NOMO-1 treated with dmso at 0.1 percent for 144 hours (cell line): ENCODE results near the gene C16orf95.
A peak's percentile ranks its signal among the peaks of the same experiment; 100 is the strongest.
"Not testable (repeated sequence)": the region's sequence is repeated elsewhere in the genome, so short reads cannot be mapped to it uniquely, and the experiment has no call there.

Source experiments
- DNase-seq: peaks from one replicate; lab custom pipeline; 2025; ENCODE audit not compliant: unreplicated experiment; lab: John Stamatoyannopoulos, UW

Gene C16orf95, protein sequence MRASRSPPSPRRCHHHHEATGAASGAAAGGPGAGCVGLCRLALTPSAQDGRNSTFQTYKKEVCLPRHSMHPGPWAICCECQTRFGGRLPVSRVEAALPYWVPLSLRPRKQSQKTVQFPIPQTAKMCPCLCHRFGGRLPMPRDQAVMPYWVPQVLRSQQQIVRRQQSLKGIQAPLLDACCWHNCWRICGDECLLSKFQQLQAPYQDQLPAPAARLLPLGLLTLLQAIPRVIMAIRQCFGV

GRCh38 chr16:87316923-87317749 is at the start of gene C16orf95:
C16orf95 (minus strand) TSS chr16:87317392; CDS start chr16:87317242, 150 bp downstream.
- DNase-seq: peak; percentile 85

DNA sequence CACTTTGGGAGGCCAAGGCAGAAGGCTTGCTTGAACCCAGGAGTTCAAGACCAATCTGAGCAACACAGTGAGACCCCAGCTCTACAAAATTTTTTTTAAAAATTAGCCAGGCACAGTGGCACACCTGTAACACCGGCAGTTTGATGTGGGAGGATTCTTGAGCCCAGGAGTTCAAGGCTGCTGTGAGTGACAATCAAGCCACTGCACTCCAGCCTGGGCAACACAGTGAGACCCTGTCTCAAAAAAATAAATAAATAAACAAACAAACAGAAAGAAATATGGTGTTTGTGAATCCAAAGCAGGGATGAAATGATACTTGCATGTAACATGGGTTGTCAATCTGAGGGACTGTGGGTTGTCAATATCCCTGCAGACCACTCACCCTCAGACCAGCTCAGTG is 49.7 kb upstream of the C16orf95 start:
- DNase-seq: no peak

- DNase-seq: no peak
Observed at GRCh38 chr16:87366288-87366687, 49.1 kb upstream of the C16orf95 start.

GRCh38 chr16:87365021-87365713 is 48.0 kb upstream of the C16orf95 start:
- DNase-seq: no peak

DNA sequence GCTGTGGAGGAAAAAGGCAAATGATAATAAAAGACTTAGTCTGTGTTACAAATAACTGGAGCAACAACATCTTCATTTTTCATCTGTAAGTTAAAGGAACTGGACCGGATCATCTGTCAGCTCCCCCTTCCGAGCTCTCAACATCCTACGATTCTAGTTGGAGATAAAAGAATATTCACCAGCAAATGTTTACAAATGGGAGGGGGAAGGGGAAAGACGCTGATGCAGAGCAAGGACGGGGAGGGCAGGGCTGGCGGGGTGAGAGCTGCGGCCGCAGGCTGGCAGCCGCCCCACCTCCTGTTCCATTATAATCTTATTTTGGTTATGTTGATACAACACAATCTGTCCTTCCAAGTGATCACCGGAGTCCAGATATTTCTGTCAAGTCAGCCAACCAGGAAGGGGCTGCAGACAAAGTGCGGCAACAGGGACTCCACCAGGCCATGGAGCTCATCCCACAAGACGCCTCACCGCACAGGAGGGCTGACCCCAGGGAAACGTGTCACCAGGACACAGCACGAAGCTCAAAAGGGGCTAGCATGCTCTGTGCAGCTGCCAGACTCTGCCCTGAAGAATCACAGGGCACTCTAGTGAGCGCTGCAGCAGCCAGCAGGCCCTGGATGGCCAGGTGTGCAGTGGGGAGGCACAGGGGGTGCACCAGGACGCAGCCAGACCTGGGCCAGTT is 46.7 kb upstream of the C16orf95 start:
- no peak for DNase-seq

- DNase-seq: not testable (repeated sequence)
Observed at GRCh38 chr16:87362828-87363559, 45.8 kb upstream of the C16orf95 start.

GRCh38 chr16:87361916-87362619 is 44.9 kb upstream of the C16orf95 start:
- no peak for DNase-seq

- no peak for DNase-seq
Observed at GRCh38 chr16:87360862-87361610, 43.8 kb upstream of the C16orf95 start.

GRCh38 chr16:87359121-87359520 is 41.9 kb upstream of the C16orf95 start:
- no peak for DNase-seq

- DNase-seq: no peak
Observed at GRCh38 chr16:87358696-87359095, 41.5 kb upstream of the C16orf95 start.

GRCh38 chr16:87358250-87358649 is 41.1 kb upstream of the C16orf95 start:
- no peak for DNase-seq

DNA sequence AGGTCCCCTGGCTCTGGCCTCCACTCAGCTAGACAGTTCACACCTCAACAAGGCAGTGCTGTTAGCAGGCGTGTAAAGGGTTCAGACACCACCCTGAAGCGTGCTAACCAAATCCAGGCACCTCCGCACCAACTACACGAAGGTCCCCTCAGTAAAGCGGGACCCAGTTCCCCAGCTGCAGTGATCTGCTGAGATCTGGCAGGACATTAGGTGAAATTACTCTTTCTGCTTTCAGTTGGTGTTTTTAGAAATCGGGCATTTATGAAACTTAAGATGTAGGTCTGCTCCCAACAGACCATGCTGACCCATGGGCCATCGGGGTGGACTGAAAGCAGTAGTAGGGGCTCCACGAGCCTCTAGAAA is 39.3 kb upstream of the C16orf95 start:
- DNase-seq: no peak

GRCh38 chr16:87353613-87354012 is 36.4 kb upstream of the C16orf95 start:
- DNase-seq: no peak

DNA sequence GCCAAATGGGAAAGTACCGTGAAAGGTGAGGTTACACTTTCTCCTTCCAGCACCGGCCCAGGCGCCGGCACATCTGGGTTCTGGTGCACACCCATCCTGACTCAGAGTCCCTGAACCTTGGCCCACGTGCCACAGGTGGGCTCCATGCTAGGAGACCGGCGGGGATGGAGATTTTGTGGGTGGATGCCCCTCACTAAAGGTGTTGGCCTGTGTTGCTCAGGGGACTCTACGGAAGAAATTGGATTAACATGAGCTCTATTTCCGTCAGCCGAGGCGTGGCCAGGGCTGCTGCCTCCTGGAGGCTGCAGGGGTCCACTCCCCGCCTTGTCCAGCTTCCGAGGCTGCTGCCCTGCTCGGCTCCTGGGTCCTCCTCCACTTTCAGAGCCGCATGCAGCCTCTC is 35.6 kb upstream of the C16orf95 start:
- DNase-seq: no peak

DNA sequence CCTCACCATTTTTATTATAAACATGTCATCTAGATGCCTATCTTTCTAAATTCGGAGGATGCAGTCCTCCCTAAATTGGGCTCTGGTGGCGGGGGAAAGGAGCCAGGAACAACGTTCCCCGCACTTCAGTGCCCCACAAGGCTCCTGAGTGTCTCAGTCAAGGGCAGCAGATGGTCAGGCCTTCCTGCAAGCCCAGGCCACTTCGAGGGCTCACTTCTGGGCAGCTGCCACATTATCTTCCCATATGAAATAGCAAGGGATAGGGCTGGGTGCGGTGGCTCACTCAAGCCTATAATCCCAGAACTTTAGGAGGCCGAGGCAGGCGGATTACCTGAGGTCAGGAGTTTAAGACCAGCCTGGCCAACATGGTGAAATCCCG is 34.1 kb upstream of the C16orf95 start:
- DNase-seq: no peak

DNA sequence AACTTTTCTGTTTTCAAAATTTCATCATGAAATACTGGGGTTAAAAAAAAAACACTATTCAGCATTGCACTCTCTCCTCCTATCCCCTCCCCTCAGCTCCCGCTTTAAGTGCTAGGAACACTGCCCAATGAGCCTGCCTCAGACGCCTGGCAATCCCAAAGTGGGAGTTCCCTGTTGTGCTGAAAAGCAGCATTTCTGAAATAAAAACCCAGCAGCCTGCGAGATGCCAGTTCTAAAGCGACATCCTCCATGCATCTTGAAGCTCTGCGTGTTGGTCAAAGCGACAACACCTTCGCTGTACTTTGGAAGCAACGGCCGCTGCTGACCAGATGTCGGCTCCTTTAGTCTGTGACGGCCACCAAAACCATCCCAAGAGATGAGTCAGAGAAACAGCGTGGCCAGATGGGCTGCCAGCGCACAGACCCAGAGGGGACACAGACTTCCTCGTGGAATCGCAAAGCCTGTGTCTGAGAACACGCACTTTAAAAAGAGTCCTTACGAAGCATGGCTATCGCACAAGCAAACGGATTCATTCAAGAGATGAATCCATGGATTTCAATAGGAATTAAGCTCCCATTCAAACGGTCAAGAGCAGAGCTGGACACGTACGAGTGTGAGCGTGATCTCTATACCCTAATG is 33.6 kb upstream of the C16orf95 start:
- DNase-seq: no peak

GRCh38 chr16:87350031-87350430 is 32.8 kb upstream of the C16orf95 start:
- no peak for DNase-seq

DNA sequence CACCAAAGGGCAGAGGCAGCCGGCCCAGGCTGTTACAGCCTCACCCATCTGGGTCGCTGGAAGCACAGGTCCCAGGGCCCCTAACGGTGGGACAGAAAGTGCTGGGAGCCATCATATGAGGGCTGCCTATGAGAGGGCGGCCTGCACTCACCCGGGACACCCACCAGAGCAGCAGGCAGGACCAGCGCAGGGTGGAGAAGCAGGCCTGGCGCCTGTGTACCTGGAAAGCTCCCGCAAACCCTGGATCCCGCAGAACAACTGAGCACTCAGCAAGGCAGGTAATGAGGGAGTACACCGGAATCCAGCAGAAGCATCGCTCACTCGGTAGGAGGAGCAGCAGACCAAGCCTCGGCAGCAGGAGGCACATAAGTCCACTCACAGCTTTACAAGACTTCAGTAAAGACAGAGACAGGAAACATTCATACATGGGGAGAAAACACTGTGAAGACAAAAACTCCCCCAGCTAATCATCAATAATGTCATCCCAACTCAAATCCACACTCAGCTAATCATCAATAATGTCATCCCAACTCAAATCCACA is 31.5 kb upstream of the C16orf95 start:
- DNase-seq: no peak
